ENCODE data around the gene C3orf33.

The C3orf33 gene

DNA sequence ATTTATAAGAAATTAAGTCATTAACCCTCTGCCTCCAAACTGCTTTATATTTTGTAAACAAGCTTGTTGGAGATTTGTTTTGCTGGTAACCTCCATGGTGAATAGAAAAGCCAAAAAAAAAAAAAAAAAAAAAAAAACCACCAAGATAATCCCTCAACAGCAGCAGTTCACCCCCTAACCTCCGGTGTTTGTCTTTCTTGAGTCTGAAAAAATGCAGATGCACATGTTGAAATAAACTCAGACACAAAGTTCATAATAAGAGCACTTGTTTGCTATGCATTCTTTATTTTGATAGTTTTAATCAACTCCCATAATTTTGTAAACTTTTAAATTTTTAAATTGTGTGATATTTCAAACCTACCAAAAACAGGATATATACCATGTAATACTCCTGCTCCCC, 59.4 kb downstream of the C3orf33 start:
- no peak overlapping the region for H3K4ac ChIP-seq (ENCODE audit: low read depth, low read length)
- no peak for DNase-seq
- H3K56ac ChIP-seq (ENCODE audit: low read length): no peak overlapping the region
- peaks cover 1% of the 10 kb centered on the region for H3K79me1 ChIP-seq (ENCODE audit: low read length)
- peaks cover 10% of the 10 kb centered on the region for H3K4me1 ChIP-seq (ENCODE audit: control insufficient read depth, low read depth, low read length)
- H3K27me3 ChIP-seq (ENCODE audit: insufficient read depth, low read length, poor library complexity): no peaks in the 10 kb centered on the region
- H2BK15ac ChIP-seq (replicated peaks; ENCODE audit: low read depth): no peak overlapping the region
- no peak overlapping the region for H3K27ac ChIP-seq (ENCODE audit: low read depth, low read length)
- no peaks in the 10 kb centered on the region for H3K79me2 ChIP-seq (ENCODE audit: control insufficient read depth, insufficient read depth, low read length)
- WGBS (ENCODE audit: extremely low coverage, insufficient coverage, low lambda C conversion rate): no CpG with 5 or more reads among the region's 1 CpG
- H3K18ac ChIP-seq (ENCODE audit: low read length): no peak overlapping the region
- no peak overlapping the region for H4K8ac ChIP-seq (ENCODE audit: low read depth, low read length)
- no peak overlapping the region for H2BK5ac ChIP-seq (ENCODE audit: low read length)
- no peak overlapping the region for H3K9ac ChIP-seq (ENCODE audit: low read length)
- H2BK120ac ChIP-seq (ENCODE audit: low read depth, low read length): no peak overlapping the region
- no peak overlapping the region for H4K5ac ChIP-seq (ENCODE audit: low read length)
- no peak overlapping the region for H3K4me3 ChIP-seq (ENCODE audit: low read length)
- no peak overlapping the region for H3K4me2 ChIP-seq (ENCODE audit: low read length)
- H3K23ac ChIP-seq (ENCODE audit: low read length): no peak overlapping the region
- H2AK5ac ChIP-seq (ENCODE audit: low read length): no peak overlapping the region
- no peaks in the 10 kb centered on the region for H3K36me3 ChIP-seq (ENCODE audit: control insufficient read depth, insufficient read depth, low read length)

DNA sequence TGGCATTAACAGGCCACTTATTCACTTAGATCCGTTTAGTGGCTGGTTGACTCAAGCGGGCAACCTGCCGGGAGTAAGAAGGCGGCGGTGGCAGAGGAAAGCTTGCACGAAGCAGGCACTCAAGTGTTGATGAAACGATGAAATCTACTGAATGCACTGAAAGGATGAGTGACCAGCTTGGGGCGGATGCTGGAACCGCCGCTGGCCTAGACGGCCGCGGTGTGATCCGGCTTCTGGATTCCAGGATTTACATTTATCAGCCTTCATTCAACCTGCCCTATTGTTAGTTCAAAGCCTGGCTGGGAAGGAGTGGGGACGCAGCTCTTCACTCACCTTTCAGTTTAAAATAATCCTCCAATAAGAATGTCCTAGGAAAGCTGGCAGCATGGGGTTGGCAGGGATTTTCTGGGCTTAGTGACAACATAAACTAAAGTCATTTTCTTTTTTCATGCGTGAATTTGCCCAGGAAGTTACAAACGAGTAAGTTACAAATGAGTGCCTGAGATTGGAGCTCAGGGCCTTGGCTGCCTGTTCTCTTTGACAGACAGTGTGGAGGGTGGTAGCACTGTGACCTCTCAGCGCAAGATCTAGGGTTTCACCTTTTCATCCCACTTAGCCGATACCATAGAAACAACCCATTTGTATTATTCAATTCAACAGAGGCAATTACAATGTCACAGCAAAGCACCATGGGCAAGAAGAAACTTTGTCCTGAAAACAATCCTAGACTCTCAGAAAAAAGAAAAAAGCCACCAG, 60.1 kb downstream of the C3orf33 start:
- H4K5ac ChIP-seq (ENCODE audit: low read length): no peak overlapping the region
- H3K4me3 ChIP-seq (ENCODE audit: low read length): no peak overlapping the region
- no peak overlapping the region for H3K23ac ChIP-seq (ENCODE audit: low read length)
- H3K27me3 ChIP-seq (ENCODE audit: insufficient read depth, low read length, poor library complexity): no peaks in the 10 kb centered on the region
- H3K27ac ChIP-seq (ENCODE audit: low read depth, low read length): no peak overlapping the region
- peaks cover 1% of the 10 kb centered on the region for H3K79me1 ChIP-seq (ENCODE audit: low read length)
- WGBS (ENCODE audit: extremely low coverage, insufficient coverage, low lambda C conversion rate): no CpG with 5 or more reads among the region's 19 CpGs
- peak overlapping the region; percentile 42 for H3K9ac ChIP-seq (ENCODE audit: low read length)
- no peak overlapping the region for H2BK120ac ChIP-seq (ENCODE audit: low read depth, low read length)
- DNase-seq: peak; percentile 89
- no peaks in the 10 kb centered on the region for H3K79me2 ChIP-seq (ENCODE audit: control insufficient read depth, insufficient read depth, low read length)
- no peak overlapping the region for H4K8ac ChIP-seq (ENCODE audit: low read depth, low read length)
- H2BK15ac ChIP-seq (replicated peaks; ENCODE audit: low read depth): no peak overlapping the region
- no peak overlapping the region for H2BK5ac ChIP-seq (ENCODE audit: low read length)
- H3K4me1 ChIP-seq (ENCODE audit: control insufficient read depth, low read depth, low read length): peaks cover 10% of the 10 kb centered on the region
- peak overlapping the region; percentile 65 for H3K56ac ChIP-seq (ENCODE audit: low read length)
- no peak overlapping the region for H2AK5ac ChIP-seq (ENCODE audit: low read length)
- H3K4me2 ChIP-seq (ENCODE audit: low read length): peak overlapping the region; percentile 53
- H3K4ac ChIP-seq (ENCODE audit: low read depth, low read length): no peak overlapping the region
- H3K36me3 ChIP-seq (ENCODE audit: control insufficient read depth, insufficient read depth, low read length): no peaks in the 10 kb centered on the region
- no peak overlapping the region for H3K18ac ChIP-seq (ENCODE audit: low read length)

DNA sequence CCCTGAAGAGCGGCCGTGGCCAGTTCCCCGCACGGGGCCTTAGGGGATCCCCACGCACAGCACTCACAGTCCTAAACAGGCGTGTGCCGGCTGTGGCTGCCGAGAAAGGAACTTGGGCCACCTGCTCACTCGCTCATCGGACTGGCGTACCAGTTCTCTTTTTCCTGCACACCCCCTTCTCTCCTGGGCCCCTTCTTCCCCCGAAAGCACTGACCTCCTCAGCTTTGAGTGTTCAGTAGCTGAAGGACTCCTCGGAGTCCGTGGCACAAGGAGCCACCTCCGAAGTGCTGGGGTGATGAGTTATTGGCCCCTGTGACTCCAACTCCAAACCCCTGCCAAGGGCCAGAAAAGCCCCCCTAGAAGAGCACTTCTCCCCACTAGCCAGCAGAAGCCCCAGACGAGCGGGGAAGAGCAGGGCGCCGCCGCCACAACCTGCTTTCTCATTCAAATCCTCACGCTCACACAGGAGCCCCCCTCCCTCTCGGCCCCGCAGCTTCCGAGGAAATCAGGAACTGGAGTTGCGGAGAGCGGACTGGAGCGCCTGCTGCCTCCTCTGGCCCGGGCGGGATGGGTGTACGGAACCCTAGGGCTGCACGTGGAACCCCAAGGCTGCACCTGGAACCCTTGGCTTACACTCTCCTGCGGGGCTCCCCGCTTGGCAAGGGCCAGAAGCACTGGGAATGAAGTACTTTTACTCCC, 61.3 kb downstream of the C3orf33 start, which contains the start of gene PLCH1:
Gene PLCH1 (minus strand): TSS at position 446 of the 699 bp plus-strand sequence. CDS start 40,847 bp downstream, outside the sequence.
- Histone ChIP-seq H3K23ac (ENCODE audit: low read length) (peak within 1 kb of the TSS; percentile 75), H3K79me2 (ENCODE audit: control insufficient read depth, insufficient read depth, low read length) (no peaks in the 10 kb centered on the region), H3K4ac (ENCODE audit: low read depth, low read length) (peak within 1 kb of the TSS; percentile 10), H2BK120ac (ENCODE audit: low read depth, low read length) (no peak within 1 kb of the TSS), H3K56ac (ENCODE audit: low read length) (peak within 1 kb of the TSS; percentile 94), H3K36me3 (ENCODE audit: control insufficient read depth, insufficient read depth, low read length) (no peaks in the 10 kb centered on the region), H3K4me2 (ENCODE audit: low read length) (peak within 1 kb of the TSS; percentile 79), H4K8ac (ENCODE audit: low read depth, low read length) (no peak within 1 kb of the TSS), H2AK5ac (ENCODE audit: low read length) (no peak within 1 kb of the TSS), H4K5ac (ENCODE audit: low read length) (no peak within 1 kb of the TSS), H2BK5ac (ENCODE audit: low read length) (no peak within 1 kb of the TSS), H3K9ac (ENCODE audit: low read length) (peak within 1 kb of the TSS; percentile 88), H3K27me3 (ENCODE audit: insufficient read depth, low read length, poor library complexity) (no peaks in the 10 kb centered on the region), H3K18ac (ENCODE audit: low read length) (peak within 1 kb of the TSS; percentile 55), H3K27ac (ENCODE audit: low read depth, low read length) (no peak within 1 kb of the TSS), H3K79me1 (ENCODE audit: low read length) (peaks cover 1% of the 10 kb centered on the region), H3K4me3 (ENCODE audit: low read length) (peak within 1 kb of the TSS; percentile 89), H2BK15ac (replicated peaks; ENCODE audit: low read depth) (no peak within 1 kb of the TSS), H3K4me1 (ENCODE audit: control insufficient read depth, low read depth, low read length) (peaks cover 10% of the 10 kb centered on the region)
- peak; percentile 96 for DNase-seq
- WGBS (ENCODE audit: extremely low coverage, insufficient coverage, low lambda C conversion rate): no CpG with 5 or more reads among the region's 33 CpGs

GRCh38 chr3:155744010-155744625, 62.0 kb downstream of the C3orf33 start:
- no peak overlapping the region for H2AK5ac ChIP-seq (ENCODE audit: low read length)
- no peaks in the 10 kb centered on the region for H3K79me2 ChIP-seq (ENCODE audit: control insufficient read depth, insufficient read depth, low read length)
- no CpG with 5 or more reads among the region's 48 CpGs for WGBS (ENCODE audit: extremely low coverage, insufficient coverage, low lambda C conversion rate)
- peak overlapping the region; percentile 79 for H3K4me2 ChIP-seq (ENCODE audit: low read length)
- H3K27me3 ChIP-seq (ENCODE audit: insufficient read depth, low read length, poor library complexity): no peaks in the 10 kb centered on the region
- DNase-seq: peak; percentile 81
- H2BK15ac ChIP-seq (replicated peaks; ENCODE audit: low read depth): no peak overlapping the region
- H3K18ac ChIP-seq (ENCODE audit: low read length): peak overlapping the region; percentile 55
- H3K79me1 ChIP-seq (ENCODE audit: low read length): peaks cover 1% of the 10 kb centered on the region
- H2BK5ac ChIP-seq (ENCODE audit: low read length): no peak overlapping the region
- H4K8ac ChIP-seq (ENCODE audit: low read depth, low read length): no peak overlapping the region
- no peak overlapping the region for H3K27ac ChIP-seq (ENCODE audit: low read depth, low read length)
- peak overlapping the region; percentile 88 for H3K9ac ChIP-seq (ENCODE audit: low read length)
- H3K4me3 ChIP-seq (ENCODE audit: low read length): peak overlapping the region; percentile 89
- H2BK120ac ChIP-seq (ENCODE audit: low read depth, low read length): no peak overlapping the region
- H3K4me1 ChIP-seq (ENCODE audit: control insufficient read depth, low read depth, low read length): peaks cover 10% of the 10 kb centered on the region
- H4K5ac ChIP-seq (ENCODE audit: low read length): no peak overlapping the region
- no peaks in the 10 kb centered on the region for H3K36me3 ChIP-seq (ENCODE audit: control insufficient read depth, insufficient read depth, low read length)
- H3K23ac ChIP-seq (ENCODE audit: low read length): peak overlapping the region; percentile 75
- no peak overlapping the region for H3K4ac ChIP-seq (ENCODE audit: low read depth, low read length)
- H3K56ac ChIP-seq (ENCODE audit: low read length): peak overlapping the region; percentile 94

GRCh38 chr3:155743606-155744005, 62.5 kb downstream of the C3orf33 start:
- H3K79me1 ChIP-seq (ENCODE audit: low read length): peaks cover 1% of the 10 kb centered on the region
- no peak overlapping the region for H2BK15ac ChIP-seq (replicated peaks; ENCODE audit: low read depth)
- H4K5ac ChIP-seq (ENCODE audit: low read length): no peak overlapping the region
- DNase-seq: no peak
- no peak overlapping the region for H3K27ac ChIP-seq (ENCODE audit: low read depth, low read length)
- no peak overlapping the region for H4K8ac ChIP-seq (ENCODE audit: low read depth, low read length)
- H3K36me3 ChIP-seq (ENCODE audit: control insufficient read depth, insufficient read depth, low read length): no peaks in the 10 kb centered on the region
- peaks cover 10% of the 10 kb centered on the region for H3K4me1 ChIP-seq (ENCODE audit: control insufficient read depth, low read depth, low read length)
- no peaks in the 10 kb centered on the region for H3K79me2 ChIP-seq (ENCODE audit: control insufficient read depth, insufficient read depth, low read length)
- H3K4ac ChIP-seq (ENCODE audit: low read depth, low read length): no peak overlapping the region
- no peak overlapping the region for H3K23ac ChIP-seq (ENCODE audit: low read length)
- no peak overlapping the region for H2AK5ac ChIP-seq (ENCODE audit: low read length)
- no peak overlapping the region for H2BK5ac ChIP-seq (ENCODE audit: low read length)
- no CpG with 5 or more reads among the region's 8 CpGs for WGBS (ENCODE audit: extremely low coverage, insufficient coverage, low lambda C conversion rate)
- no peak overlapping the region for H3K18ac ChIP-seq (ENCODE audit: low read length)
- H3K27me3 ChIP-seq (ENCODE audit: insufficient read depth, low read length, poor library complexity): no peaks in the 10 kb centered on the region
- peak overlapping the region; percentile 89 for H3K4me3 ChIP-seq (ENCODE audit: low read length)
- no peak overlapping the region for H2BK120ac ChIP-seq (ENCODE audit: low read depth, low read length)
- peak overlapping the region; percentile 88 for H3K9ac ChIP-seq (ENCODE audit: low read length)
- H3K56ac ChIP-seq (ENCODE audit: low read length): peak overlapping the region; percentile 34
- H3K4me2 ChIP-seq (ENCODE audit: low read length): peak overlapping the region; percentile 79
